Osteoblast (primary cell): ENCODE data around the gene IRX4. TPM values are rescaled to one million over a fixed set of nuclear protein-coding genes. Genes with fewer than 3 reads are reported as not detected.

Source experiments
- DNase-seq: peaks from one replicate; pipeline ENCODE4 v3.0.0; 2011; ENCODE audit warnings: low spot score, mixed read lengths; ENCODE audit not compliant: insufficient read length; ENCODE audit errors: missing footprints
- H2AFZ ChIP-seq: 2 replicates; pipeline ENCODE4 v1.6.0; 2011; ENCODE audit warnings: mild to moderate bottlenecking, low read length
- H3K27ac ChIP-seq: 2 replicates; pipeline ENCODE4 v1.5.1; 2011; ENCODE audit warnings: mild to moderate bottlenecking, low read depth, low read length, moderate library complexity
- H3K27me3 ChIP-seq: 2 replicates; pipeline ENCODE4 v1.6.0; 2012; ENCODE audit warnings: mild to moderate bottlenecking, control low read depth, inconsistent platforms, low read length, moderate library complexity; ENCODE audit not compliant: insufficient read depth
- H3K36me3 ChIP-seq: 2 replicates; pipeline ENCODE4 v1.5.1; 2011; ENCODE audit warnings: mild to moderate bottlenecking, low read length, control low read depth, moderate library complexity; ENCODE audit not compliant: insufficient read depth
- H3K4me1 ChIP-seq: 2 replicates; pipeline ENCODE4 v1.5.1; 2011; ENCODE audit warnings: mild to moderate bottlenecking, low read length, control low read depth, moderate library complexity; ENCODE audit not compliant: insufficient read depth
- H3K4me2 ChIP-seq: 2 replicates; pipeline ENCODE4 v1.6.0; 2011; ENCODE audit warnings: mild to moderate bottlenecking, low read length; ENCODE audit not compliant: insufficient read depth
- H3K4me3 ChIP-seq: fragments of 200-600 bp; sonication (generic); 3 replicates; pipeline ENCODE4 v1.5.1; 2012; ENCODE audit warnings: mild to moderate bottlenecking, low read length, inconsistent platforms; ENCODE audit not compliant: insufficient read depth
- H3K79me2 ChIP-seq: 2 replicates; pipeline ENCODE4 v1.6.0; 2012; ENCODE audit warnings: mild to moderate bottlenecking, low read length, control low read depth, inconsistent platforms; ENCODE audit not compliant: insufficient read depth
- H3K9me3 ChIP-seq: 2 replicates; pipeline ENCODE4 v1.5.1; 2011; ENCODE audit warnings: low read depth, low read length, control low read depth
- H4K20me1 ChIP-seq: 2 replicates; pipeline ENCODE4 v1.6.0; 2012; ENCODE audit warnings: mild to moderate bottlenecking, low read length, control low read depth; ENCODE audit not compliant: insufficient read depth
- total RNA-seq: library from RNA; depleted of rRNA; stranded (reverse); fragments of >200 nt; gene quantifications from 2 replicates; pipeline ENCODE4 v1.2.3, GENCODE V29; 2012
- TF ChIP-seq, protein P1 (sequence below): IDR thresholded peaks from 2 replicates; pipeline ENCODE4 v1.5.1; 2011; ENCODE audit warnings: mild to moderate bottlenecking, low read depth, low read length, moderate library complexity; ENCODE audit errors: extremely low read depth

Gene IRX4
- total RNA-seq, 1 donor, result not detected

DNA sequence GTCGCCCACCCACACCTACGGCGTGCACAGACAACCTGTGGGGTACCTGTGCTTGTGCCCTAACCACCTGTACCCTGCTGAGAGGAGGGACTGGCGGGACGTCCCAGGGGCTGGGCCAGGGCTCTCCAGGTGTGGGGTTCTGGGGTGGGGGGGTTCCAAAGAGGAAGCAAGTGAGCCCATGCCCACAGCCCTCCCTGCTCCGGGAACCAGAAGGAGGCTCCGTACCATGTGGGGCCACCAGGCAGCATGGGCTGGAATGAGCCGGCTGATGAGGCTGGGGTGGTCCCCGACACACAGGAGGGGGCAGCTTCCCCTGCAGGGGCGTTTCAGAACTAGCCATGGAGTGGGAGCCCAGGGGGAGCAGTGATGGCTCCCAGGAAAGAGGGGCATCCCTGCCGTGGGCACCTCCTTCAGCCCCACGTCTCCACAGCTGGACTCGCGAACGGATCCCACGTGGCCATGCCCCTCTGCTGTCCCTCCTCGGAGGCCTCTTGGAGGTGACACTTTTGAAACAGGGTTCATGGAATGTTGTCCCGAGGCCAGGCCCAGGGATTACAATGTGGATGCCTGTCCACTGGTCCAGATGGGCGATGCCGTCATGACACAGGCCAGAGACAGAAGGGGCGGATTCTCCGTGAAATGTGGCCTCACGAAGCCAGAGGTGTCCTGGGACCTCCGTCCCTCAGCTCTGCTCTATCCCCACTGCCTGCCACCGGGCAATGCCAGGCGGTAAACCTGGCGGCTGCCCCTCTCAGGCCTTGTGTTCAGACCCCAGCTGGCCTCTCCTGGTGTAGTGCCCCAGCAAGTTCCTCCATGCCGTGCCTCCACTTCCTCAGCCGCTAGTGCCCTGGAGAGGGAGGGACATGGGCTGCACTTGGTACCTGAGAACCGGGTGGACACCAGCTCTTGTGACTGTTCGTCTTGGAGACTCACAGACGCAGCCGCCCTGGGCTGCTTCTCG, 33.6 kb upstream of the IRX4 start:
- H4K20me1 ChIP-seq, result no peaks in the 10 kb centered on the region
- H3K4me3 ChIP-seq, result no peak overlapping the region
- peaks cover 3% of the 10 kb centered on the region for H3K9me3 ChIP-seq
- no peaks in the 10 kb centered on the region for H3K36me3 ChIP-seq
- no peaks in the 10 kb centered on the region for H3K79me2 ChIP-seq
- TF ChIP-seq, protein P1, sequence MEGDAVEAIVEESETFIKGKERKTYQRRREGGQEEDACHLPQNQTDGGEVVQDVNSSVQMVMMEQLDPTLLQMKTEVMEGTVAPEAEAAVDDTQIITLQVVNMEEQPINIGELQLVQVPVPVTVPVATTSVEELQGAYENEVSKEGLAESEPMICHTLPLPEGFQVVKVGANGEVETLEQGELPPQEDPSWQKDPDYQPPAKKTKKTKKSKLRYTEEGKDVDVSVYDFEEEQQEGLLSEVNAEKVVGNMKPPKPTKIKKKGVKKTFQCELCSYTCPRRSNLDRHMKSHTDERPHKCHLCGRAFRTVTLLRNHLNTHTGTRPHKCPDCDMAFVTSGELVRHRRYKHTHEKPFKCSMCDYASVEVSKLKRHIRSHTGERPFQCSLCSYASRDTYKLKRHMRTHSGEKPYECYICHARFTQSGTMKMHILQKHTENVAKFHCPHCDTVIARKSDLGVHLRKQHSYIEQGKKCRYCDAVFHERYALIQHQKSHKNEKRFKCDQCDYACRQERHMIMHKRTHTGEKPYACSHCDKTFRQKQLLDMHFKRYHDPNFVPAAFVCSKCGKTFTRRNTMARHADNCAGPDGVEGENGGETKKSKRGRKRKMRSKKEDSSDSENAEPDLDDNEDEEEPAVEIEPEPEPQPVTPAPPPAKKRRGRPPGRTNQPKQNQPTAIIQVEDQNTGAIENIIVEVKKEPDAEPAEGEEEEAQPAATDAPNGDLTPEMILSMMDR, result no peak
- H3K4me1 ChIP-seq, result no peaks in the 10 kb centered on the region
- H3K4me2 ChIP-seq, result no peak overlapping the region
- no peak overlapping the region for H2AFZ ChIP-seq
- H3K27ac ChIP-seq, result no peak overlapping the region
- no peak for DNase-seq
- no peaks in the 10 kb centered on the region for H3K27me3 ChIP-seq

DNA sequence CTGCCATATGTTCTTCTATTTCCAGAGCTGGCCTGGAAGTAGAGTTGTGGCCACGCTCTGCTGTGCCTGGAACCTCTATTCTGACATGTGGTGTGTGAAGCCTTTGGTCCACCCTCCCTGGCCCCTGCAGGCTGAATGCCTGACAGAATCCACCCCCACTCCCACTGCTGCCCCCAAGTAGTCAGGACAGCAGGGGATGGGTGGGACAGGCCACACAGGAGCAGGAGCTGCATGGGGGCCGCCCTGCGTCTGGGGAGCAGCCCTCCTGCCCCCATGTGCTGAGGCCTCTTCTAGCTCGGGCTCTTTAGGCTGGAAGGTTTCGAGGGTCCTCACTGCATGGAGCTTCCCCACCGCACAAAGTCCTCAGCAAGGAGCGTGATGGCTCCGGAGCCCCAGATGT, 32.6 kb upstream of the IRX4 start:
- Histone ChIP-seq H3K4me1 (no peaks in the 10 kb centered on the region), H4K20me1 (no peaks in the 10 kb centered on the region), H3K27ac (no peak overlapping the region), H3K27me3 (no peaks in the 10 kb centered on the region), H3K36me3 (no peaks in the 10 kb centered on the region), H3K4me2 (no peak overlapping the region), H3K79me2 (no peaks in the 10 kb centered on the region), H3K9me3 (peaks cover 3% of the 10 kb centered on the region), H3K4me3 (no peak overlapping the region), H2AFZ (no peak overlapping the region)
- TF ChIP-seq, protein P1, result no peak
- no peak for DNase-seq

GRCh38 chr5:1914471-1914870, 31.7 kb upstream of the IRX4 start:
- TF ChIP-seq, protein P1, result no peak
- Histone ChIP-seq H3K4me3 (no peak overlapping the region), H3K9me3 (peaks cover 3% of the 10 kb centered on the region), H3K4me2 (no peak overlapping the region), H3K79me2 (no peaks in the 10 kb centered on the region), H4K20me1 (no peaks in the 10 kb centered on the region), H3K36me3 (no peaks in the 10 kb centered on the region), H2AFZ (no peak overlapping the region), H3K27me3 (no peaks in the 10 kb centered on the region), H3K4me1 (no peaks in the 10 kb centered on the region), H3K27ac (no peak overlapping the region)
- DNase-seq, result no peak

GRCh38 chr5:1913578-1913977, 30.9 kb upstream of the IRX4 start:
- Histone ChIP-seq H2AFZ (no peak overlapping the region), H3K27ac (no peak overlapping the region), H3K27me3 (no peaks in the 10 kb centered on the region), H3K4me3 (no peak overlapping the region), H3K36me3 (no peaks in the 10 kb centered on the region), H3K4me2 (no peak overlapping the region), H4K20me1 (no peaks in the 10 kb centered on the region), H3K79me2 (no peaks in the 10 kb centered on the region), H3K4me1 (no peaks in the 10 kb centered on the region), H3K9me3 (peaks cover 3% of the 10 kb centered on the region)
- TF ChIP-seq, protein P1, result no peak
- DNase-seq, result no peak
